ENCODE measurements around the gene CMSS1. TPM values are rescaled to one million over a fixed set of nuclear protein-coding genes. Genes with fewer than 3 reads are reported as not detected.

CMSS1 gene
- polyA plus RNA-seq, 1 of the 3 experiments (the other 2 are of a cell fraction), result 9.1 TPM

- TF ChIP-seq NFIC (IDR thresholded peaks at IDR 0.05; ENCODE audit: borderline replicate concordance), result no peak
- no peak for TF ChIP-seq ELF1 (IDR thresholded peaks at IDR 0.05)
- TF ChIP-seq, protein P1, sequence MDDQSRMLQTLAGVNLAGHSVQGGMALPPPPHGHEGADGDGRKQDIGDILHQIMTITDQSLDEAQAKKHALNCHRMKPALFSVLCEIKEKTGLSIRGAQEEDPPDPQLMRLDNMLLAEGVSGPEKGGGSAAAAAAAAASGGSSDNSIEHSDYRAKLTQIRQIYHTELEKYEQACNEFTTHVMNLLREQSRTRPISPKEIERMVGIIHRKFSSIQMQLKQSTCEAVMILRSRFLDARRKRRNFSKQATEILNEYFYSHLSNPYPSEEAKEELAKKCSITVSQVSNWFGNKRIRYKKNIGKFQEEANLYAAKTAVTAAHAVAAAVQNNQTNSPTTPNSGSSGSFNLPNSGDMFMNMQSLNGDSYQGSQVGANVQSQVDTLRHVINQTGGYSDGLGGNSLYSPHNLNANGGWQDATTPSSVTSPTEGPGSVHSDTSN (IDR thresholded peaks at IDR 0.05), result no peak
- TF ChIP-seq, protein P2, sequence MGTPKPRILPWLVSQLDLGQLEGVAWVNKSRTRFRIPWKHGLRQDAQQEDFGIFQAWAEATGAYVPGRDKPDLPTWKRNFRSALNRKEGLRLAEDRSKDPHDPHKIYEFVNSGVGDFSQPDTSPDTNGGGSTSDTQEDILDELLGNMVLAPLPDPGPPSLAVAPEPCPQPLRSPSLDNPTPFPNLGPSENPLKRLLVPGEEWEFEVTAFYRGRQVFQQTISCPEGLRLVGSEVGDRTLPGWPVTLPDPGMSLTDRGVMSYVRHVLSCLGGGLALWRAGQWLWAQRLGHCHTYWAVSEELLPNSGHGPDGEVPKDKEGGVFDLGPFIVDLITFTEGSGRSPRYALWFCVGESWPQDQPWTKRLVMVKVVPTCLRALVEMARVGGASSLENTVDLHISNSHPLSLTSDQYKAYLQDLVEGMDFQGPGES (IDR thresholded peaks at IDR 0.05; ENCODE audit: low read depth, low read length), result no peak
- no peak for TF ChIP-seq CHD2 (IDR thresholded peaks at IDR 0.05; ENCODE audit: low read length, partially characterized antibody)
- TF ChIP-seq EP300 (IDR thresholded peaks at IDR 0.05; ENCODE audit: borderline replicate concordance in 1 of 2, low read depth in 1 of 2, low read length in 1 of 2), result no peak
- TF ChIP-seq RXRA (IDR thresholded peaks at IDR 0.05; ENCODE audit: borderline replicate concordance, low read depth), result no peak
- TF ChIP-seq FOSL2 (IDR thresholded peaks at IDR 0.05; ENCODE audit: borderline replicate concordance, low read depth), result no peak
- TF ChIP-seq, protein P3, sequence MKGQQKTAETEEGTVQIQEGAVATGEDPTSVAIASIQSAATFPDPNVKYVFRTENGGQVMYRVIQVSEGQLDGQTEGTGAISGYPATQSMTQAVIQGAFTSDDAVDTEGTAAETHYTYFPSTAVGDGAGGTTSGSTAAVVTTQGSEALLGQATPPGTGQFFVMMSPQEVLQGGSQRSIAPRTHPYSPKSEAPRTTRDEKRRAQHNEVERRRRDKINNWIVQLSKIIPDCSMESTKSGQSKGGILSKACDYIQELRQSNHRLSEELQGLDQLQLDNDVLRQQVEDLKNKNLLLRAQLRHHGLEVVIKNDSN (IDR thresholded peaks at IDR 0.05; ENCODE audit: borderline replicate concordance, low read depth), result no peak
- TF ChIP-seq GABPA (IDR thresholded peaks at IDR 0.05; ENCODE audit: low read depth), result no peak
Measured at GRCh38 chr3:100136921-100137320, 319.3 kb downstream of the CMSS1 start (continued).

DNA sequence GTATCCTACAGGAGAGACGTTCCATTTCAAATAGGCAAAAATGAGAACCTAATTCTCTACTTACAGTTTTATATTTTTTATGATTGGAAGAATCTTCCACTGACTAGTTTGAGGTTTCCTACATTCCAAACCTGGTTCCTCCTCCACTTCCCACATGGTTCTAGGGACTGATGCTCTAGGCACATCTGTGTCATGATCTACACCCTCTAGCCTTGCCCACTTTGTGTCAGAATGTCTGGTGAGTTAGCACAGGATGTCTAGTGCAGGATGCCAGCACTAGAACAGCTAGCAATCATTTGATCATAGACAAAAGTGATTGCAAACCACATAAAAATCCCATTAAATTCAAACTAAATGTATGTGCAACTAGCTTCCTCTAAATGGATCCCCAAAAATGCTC is 323.3 kb downstream of the CMSS1 start:
- no peaks in the 10 kb centered on the region for H3K27me3 ChIP-seq (ENCODE audit: insufficient read depth)
- H3K9me3 ChIP-seq, result 0 out of 2 replicates have a peak, but pooled peaks cover 6% of the 10 kb centered on the region
- H3K4me3 ChIP-seq (ENCODE audit: low read depth in 2 of 2, low read length in 1 of 2), result no peak overlapping the region
- H4K20me1 ChIP-seq (ENCODE audit: insufficient read depth), result no peaks in the 10 kb centered on the region
- H3K4me1 ChIP-seq (ENCODE audit: control insufficient read depth in 1 of 2, insufficient read depth in 2 of 2, low read depth in 1 of 2, low read length in 1 of 2), result no peaks in the 10 kb centered on the region
- H3K9me2 ChIP-seq, result 0 out of 2 replicates have a peak, but pooled peaks cover 3% of the 10 kb centered on the region
- no peaks in the 10 kb centered on the region for H3K79me2 ChIP-seq (ENCODE audit: insufficient read depth)
- ChIA-PET POLR2A (no interaction called here), CTCF (interaction anchor here (0.5 kb wide), 1 partner anchor 309 kb away, joined by 3 read pairs; no protein-coding TSS in a partner anchor)
- H3K27ac ChIP-seq (ENCODE audit: low read depth in 2 of 2, low read length in 1 of 2), result no peak overlapping the region
- H3K36me3 ChIP-seq (replicated peaks in 1 of 2; ENCODE audit: control insufficient read depth in 1 of 2, insufficient read depth in 2 of 2, low read length in 1 of 2), result no peaks in the 10 kb centered on the region
- no peaks in the 10 kb centered on the region for H3F3A ChIP-seq (replicated peaks; ENCODE audit: insufficient read depth)
- H3K4me2 ChIP-seq, result no peak overlapping the region
- no peak overlapping the region for H3K9ac ChIP-seq
- TF ChIP-seq FOXJ3 (CRISPR knock-in tag; IDR thresholded peaks at IDR 0.05) (no peak), TCF12 (IDR thresholded peaks at IDR 0.05) (no peak), TEAD4 (IDR thresholded peaks at IDR 0.05; ENCODE audit: borderline replicate concordance, insufficient read depth) (no peak), JUND (IDR thresholded peaks at IDR 0.05) (no peak), CHD2 (IDR thresholded peaks at IDR 0.05; ENCODE audit: low read length, partially characterized antibody) (no peak), GATA2 (CRISPR knock-in tag; IDR thresholded peaks at IDR 0.05) (no peak), MXI1 (IDR thresholded peaks at IDR 0.05; ENCODE audit: low read depth, low read length) (no peak), CTCF (IDR thresholded peaks at IDR 0.05) (no peak), TAF1 (IDR thresholded peaks at IDR 0.05; ENCODE audit: borderline replicate concordance, low read depth, low read length) (no peak), GABPA (IDR thresholded peaks at IDR 0.05; ENCODE audit: low read depth) (no peak)
- TF ChIP-seq, protein P4, sequence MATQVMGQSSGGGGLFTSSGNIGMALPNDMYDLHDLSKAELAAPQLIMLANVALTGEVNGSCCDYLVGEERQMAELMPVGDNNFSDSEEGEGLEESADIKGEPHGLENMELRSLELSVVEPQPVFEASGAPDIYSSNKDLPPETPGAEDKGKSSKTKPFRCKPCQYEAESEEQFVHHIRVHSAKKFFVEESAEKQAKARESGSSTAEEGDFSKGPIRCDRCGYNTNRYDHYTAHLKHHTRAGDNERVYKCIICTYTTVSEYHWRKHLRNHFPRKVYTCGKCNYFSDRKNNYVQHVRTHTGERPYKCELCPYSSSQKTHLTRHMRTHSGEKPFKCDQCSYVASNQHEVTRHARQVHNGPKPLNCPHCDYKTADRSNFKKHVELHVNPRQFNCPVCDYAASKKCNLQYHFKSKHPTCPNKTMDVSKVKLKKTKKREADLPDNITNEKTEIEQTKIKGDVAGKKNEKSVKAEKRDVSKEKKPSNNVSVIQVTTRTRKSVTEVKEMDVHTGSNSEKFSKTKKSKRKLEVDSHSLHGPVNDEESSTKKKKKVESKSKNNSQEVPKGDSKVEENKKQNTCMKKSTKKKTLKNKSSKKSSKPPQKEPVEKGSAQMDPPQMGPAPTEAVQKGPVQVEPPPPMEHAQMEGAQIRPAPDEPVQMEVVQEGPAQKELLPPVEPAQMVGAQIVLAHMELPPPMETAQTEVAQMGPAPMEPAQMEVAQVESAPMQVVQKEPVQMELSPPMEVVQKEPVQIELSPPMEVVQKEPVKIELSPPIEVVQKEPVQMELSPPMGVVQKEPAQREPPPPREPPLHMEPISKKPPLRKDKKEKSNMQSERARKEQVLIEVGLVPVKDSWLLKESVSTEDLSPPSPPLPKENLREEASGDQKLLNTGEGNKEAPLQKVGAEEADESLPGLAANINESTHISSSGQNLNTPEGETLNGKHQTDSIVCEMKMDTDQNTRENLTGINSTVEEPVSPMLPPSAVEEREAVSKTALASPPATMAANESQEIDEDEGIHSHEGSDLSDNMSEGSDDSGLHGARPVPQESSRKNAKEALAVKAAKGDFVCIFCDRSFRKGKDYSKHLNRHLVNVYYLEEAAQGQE (IDR thresholded peaks at IDR 0.05; ENCODE audit: low read depth, low read length), result no peak
- TF ChIP-seq, protein P5, sequence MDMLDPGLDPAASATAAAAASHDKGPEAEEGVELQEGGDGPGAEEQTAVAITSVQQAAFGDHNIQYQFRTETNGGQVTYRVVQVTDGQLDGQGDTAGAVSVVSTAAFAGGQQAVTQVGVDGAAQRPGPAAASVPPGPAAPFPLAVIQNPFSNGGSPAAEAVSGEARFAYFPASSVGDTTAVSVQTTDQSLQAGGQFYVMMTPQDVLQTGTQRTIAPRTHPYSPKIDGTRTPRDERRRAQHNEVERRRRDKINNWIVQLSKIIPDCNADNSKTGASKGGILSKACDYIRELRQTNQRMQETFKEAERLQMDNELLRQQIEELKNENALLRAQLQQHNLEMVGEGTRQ (IDR thresholded peaks at IDR 0.05; ENCODE audit: borderline replicate concordance, low read depth, low read length), result no peak
- TF ChIP-seq, protein P2 (IDR thresholded peaks at IDR 0.05; ENCODE audit: low read depth, low read length), result no peak
- DNase-seq, result no peak
- no peak overlapping the region for H2AFZ ChIP-seq (ENCODE audit: low read depth)
- 100% methylated on average over 1 of the region's 1 CpG for WGBS (ENCODE audit: low lambda C conversion rate)

Measured in SK-N-SH (cell line).